H9 (cell line): ENCODE results near the gene PAM. TPM values are rescaled to one million over a fixed set of nuclear protein-coding genes. Genes with fewer than 3 reads are reported as not detected.

Experiments used
- DNase-seq: peaks from one replicate; pipeline ENCODE4 v3.0.0-alpha.2; 2017
- H2AFZ ChIP-seq: one replicate; pipeline ENCODE4 v1.6.1; 2013; ENCODE audit warnings: mild to moderate bottlenecking, low read length, control low read depth, moderate library complexity
- H2AK5ac ChIP-seq: 2 replicates; pipeline ENCODE4 v1.6.1; 2013; ENCODE audit warnings: low read length, control low read depth, mixed read lengths; ENCODE audit not compliant: insufficient read length
- H2BK120ac ChIP-seq: one replicate; pipeline ENCODE4 v1.6.1; 2013; ENCODE audit warnings: low read depth, mild to moderate bottlenecking, low read length, control low read depth, inconsistent platforms; ENCODE audit not compliant: poor library complexity, severe bottlenecking
- H2BK12ac ChIP-seq: 2 replicates; pipeline ENCODE4 v1.6.1; 2013; ENCODE audit warnings: low read length, control low read depth, mixed read lengths, low read depth; ENCODE audit not compliant: insufficient read length
- H2BK15ac ChIP-seq: 2 replicates; pipeline ENCODE4 v1.6.1; 2013; ENCODE audit warnings: low read depth, low read length, control low read depth
- H2BK20ac ChIP-seq: one replicate; pipeline ENCODE4 v1.6.1; 2013; ENCODE audit warnings: low read depth, mild to moderate bottlenecking, low read length, control low read depth, inconsistent platforms; ENCODE audit not compliant: poor library complexity, severe bottlenecking
- H2BK5ac ChIP-seq: 2 replicates; pipeline ENCODE4 v1.6.1; 2013; ENCODE audit warnings: low read length, control low read depth, mixed read lengths; ENCODE audit not compliant: insufficient read length
- H3K14ac ChIP-seq: 2 replicates; pipeline ENCODE4 v1.6.1; 2013; ENCODE audit warnings: low read length, control low read depth; ENCODE audit not compliant: insufficient read depth
- H3K18ac ChIP-seq: 2 replicates; pipeline ENCODE4 v1.6.1; 2013; ENCODE audit warnings: low read depth, mild to moderate bottlenecking, mixed read lengths, low read length, control low read depth; ENCODE audit not compliant: insufficient read length
- H3K23ac ChIP-seq: 2 replicates; pipeline ENCODE4 v1.6.1; 2013; ENCODE audit warnings: low read length, control low read depth, mixed read lengths, low read depth; ENCODE audit not compliant: insufficient read length
- H3K23me2 ChIP-seq: 2 replicates; pipeline ENCODE4 v1.6.1; 2013; ENCODE audit warnings: low read depth, mild to moderate bottlenecking, mixed read lengths, low read length, control low read depth; ENCODE audit not compliant: insufficient read length, poor library complexity, severe bottlenecking
- H3K27ac ChIP-seq: 2 replicates; pipeline ENCODE4 v1.5.1; 2013; ENCODE audit warnings: low read length, control low read depth, mixed read lengths, low read depth; ENCODE audit not compliant: insufficient read length
- H3K27me3 ChIP-seq: 2 replicates; pipeline ENCODE4 v1.6.1; 2013; ENCODE audit warnings: low read length, control low read depth, inconsistent platforms; ENCODE audit not compliant: insufficient read depth
- H3K4ac ChIP-seq: 2 replicates; pipeline ENCODE4 v1.6.1; 2013; ENCODE audit warnings: low read depth, mild to moderate bottlenecking, control low read depth, inconsistent platforms, low read length, moderate library complexity
- H3K4me1 ChIP-seq: 2 replicates; pipeline ENCODE4 v1.6.1; 2013; ENCODE audit warnings: low read length, control low read depth, inconsistent platforms; ENCODE audit not compliant: insufficient read depth
- H3K4me2 ChIP-seq: 2 replicates; pipeline ENCODE4 v1.6.1; 2013; ENCODE audit warnings: low read length, control low read depth, mixed read lengths; ENCODE audit not compliant: insufficient read length, insufficient read depth
- H3K56ac ChIP-seq: 2 replicates; pipeline ENCODE4 v1.6.1; 2013; ENCODE audit warnings: low read depth, mild to moderate bottlenecking, mixed read lengths, low read length, control low read depth; ENCODE audit not compliant: insufficient read length
- H3K79me1 ChIP-seq: 2 replicates; pipeline ENCODE4 v1.6.1; 2013; ENCODE audit warnings: low read depth, mild to moderate bottlenecking, moderate library complexity, low read length, control low read depth, inconsistent platforms; ENCODE audit not compliant: insufficient read depth, poor library complexity, severe bottlenecking
- H3K79me2 ChIP-seq: 2 replicates; pipeline ENCODE4 v1.6.1; 2013; ENCODE audit warnings: low read length, control low read depth, inconsistent platforms; ENCODE audit not compliant: insufficient read depth
- H3K9ac ChIP-seq: 2 replicates; pipeline ENCODE4 v1.6.1; 2013; ENCODE audit warnings: low read length, control low read depth, mixed read lengths; ENCODE audit not compliant: insufficient read length; ENCODE audit errors: extremely low read depth
- H3K9me3 ChIP-seq: one replicate; pipeline ENCODE4 v1.6.1; 2013; ENCODE audit warnings: low read depth, low read length, inconsistent platforms; ENCODE audit not compliant: control insufficient read depth
- H3T11ph ChIP-seq: one replicate; pipeline ENCODE4 v1.6.1; 2013; ENCODE audit warnings: mild to moderate bottlenecking, low read length, control low read depth, inconsistent platforms
- H4K20me1 ChIP-seq: one replicate; pipeline ENCODE4 v1.6.1; 2013; ENCODE audit not compliant: control insufficient read depth, insufficient read length, insufficient read depth
- H4K5ac ChIP-seq: 2 replicates; pipeline ENCODE4 v1.6.1; 2013; ENCODE audit warnings: low read depth, mild to moderate bottlenecking, mixed read lengths, low read length, control low read depth; ENCODE audit not compliant: insufficient read length
- H4K8ac ChIP-seq: replicated peaks from 2 replicates; pipeline ENCODE4 v1.6.1; 2013; ENCODE audit warnings: low read length, control low read depth, mixed read lengths, low read depth; ENCODE audit not compliant: insufficient read length
- H4K91ac ChIP-seq: 2 replicates; pipeline ENCODE4 v1.6.1; 2013; ENCODE audit warnings: low read depth, mild to moderate bottlenecking, moderate library complexity, mixed read lengths, low read length, control low read depth; ENCODE audit not compliant: insufficient read length
- H3K27ac Mint-ChIP-seq, 3 experiments: 2 replicates in 2 of 3; 3 replicates in 1 of 3; pipeline ENCODE4 v1.8.0; 2020 to 2021; ENCODE audit warnings: mixed read lengths in 3 of 3, mild to moderate bottlenecking in 1 of 3, moderate library complexity in 1 of 3
- H3K27me3 Mint-ChIP-seq: 2 replicates; pipeline ENCODE4 v1.8.0; 2021; ENCODE audit warnings: low read depth, mild to moderate bottlenecking, moderate library complexity, mixed read lengths
- H3K36me3 Mint-ChIP-seq, 3 experiments: 2 replicates in 2 of 3; 3 replicates in 1 of 3; pipeline ENCODE4 v1.8.0; 2020 to 2021; ENCODE audit warnings: low read depth in 3 of 3, mixed read lengths in 3 of 3; ENCODE audit not compliant: insufficient read depth in 1 of 3
- H3K4me1 Mint-ChIP-seq, 2 experiments: 2 replicates each; pipeline ENCODE4 v1.8.0; 2020; ENCODE audit warnings: mixed read lengths in 2 of 2
- H3K4me3 Mint-ChIP-seq, 2 experiments: 2 replicates in 1 of 2; 3 replicates in 1 of 2; pipeline ENCODE4 v1.8.0; 2020 to 2021; ENCODE audit warnings: mild to moderate bottlenecking in 2 of 2, mixed read lengths in 2 of 2, moderate library complexity in 1 of 2
- H3K9me3 Mint-ChIP-seq, 2 experiments: 2 replicates in 1 of 2; 3 replicates in 1 of 2; pipeline ENCODE4 v1.8.0; 2020; ENCODE audit warnings: mild to moderate bottlenecking in 2 of 2, mixed read lengths in 2 of 2, moderate library complexity in 1 of 2
- CTCF ChIP-seq: fragments of 200-600 bp; sonication (generic); conservative IDR thresholded peaks from 3 replicates; pipeline ENCODE4 v1.8.0; 2021; ENCODE audit warnings: antibody characterized with exemption, mild to moderate bottlenecking
- WGBS: extraction: QIAGEN DNeasy Blood & Tissue Kit; methylation state at CpG from one replicate; pipeline ENCODE4 v1.1.7; 2013; ENCODE audit warnings: missing lambda C conversion rate, low lambda C conversion rate, mixed read lengths; ENCODE audit not compliant: insufficient read length; ENCODE audit errors: extremely low coverage; 5-methylcytosine and 5-hydroxymethylcytosine counted together
- total RNA-seq: library from RNA; stranded (reverse); gene quantifications from 2 replicates; pipeline ENCODE4 v1.2.1, GENCODE V29; 2021

PAM gene
- total RNA-seq, 1 experiment from 2014 or later, result 31.5 TPM

- Histone ChIP-seq H3T11ph (no peak overlapping the region), H2BK5ac (no peak overlapping the region), H3K4ac (no peak overlapping the region), H3K79me1 (no peaks in the 10 kb centered on the region), H2BK12ac (no peak overlapping the region), H3K4me2 (no peak overlapping the region), H3K9ac (no peak overlapping the region), H2BK20ac (no peak overlapping the region), H4K20me1 (no peaks in the 10 kb centered on the region), H4K8ac (no peak overlapping the region), H2AFZ (no peak overlapping the region), H3K9me3 (no peaks in the 10 kb centered on the region), H4K5ac (no peak overlapping the region), H3K4me1 (no peaks in the 10 kb centered on the region; the same call in 1 of the 2 replicates), H3K23me2 (no peaks in the 10 kb centered on the region), H4K91ac (no peak overlapping the region), H3K14ac (no peak overlapping the region), H2BK15ac (no peak overlapping the region), H2AK5ac (no peak overlapping the region), H3K18ac (no peak overlapping the region), H3K56ac (no peak overlapping the region), H3K79me2 (no peaks in the 10 kb centered on the region), H3K23ac (no peak overlapping the region), H3K27ac (no peak overlapping the region), H3K27me3 (no peaks in the 10 kb centered on the region), H2BK120ac (no peak overlapping the region)
- no peaks in the 10 kb centered on the region for H3K27me3 Mint-ChIP-seq
- peaks cover 0 to 10% (median 0%) of the 10 kb centered on the region in 3 experiments; a peak in 1 of 7 replicates for H3K36me3 Mint-ChIP-seq
- peaks cover 6% of the 10 kb centered on the region in 2 experiments for H3K4me1 Mint-ChIP-seq
- DNase-seq, result no peak
- TF ChIP-seq CTCF, result no peak
- H3K27ac Mint-ChIP-seq, result no peak overlapping the region
- WGBS, result no CpG with 5 or more reads among the region's 2 CpGs
- H3K9me3 Mint-ChIP-seq, result peaks cover 2 to 7% of the 10 kb centered on the region in 2 experiments; a peak in 1 of 5 replicates
- H3K4me3 Mint-ChIP-seq, result no peak overlapping the region
Measured at GRCh38 chr5:102902647-102903046, 147.5 kb downstream of the PAM start.
